Activated CD8-positive, alpha-beta memory T cell treated with anti-CD3 and anti-CD28 coated beads for 4 hours (primary cell): ENCODE data around the gene H3-3A.

Experiments
- DNase-seq, 2 donors: peaks; one replicate each; pipeline ENCODE4 v3.0.0-alpha.2; 2020; ENCODE audit warnings: low read depth in 2 of 2

H3-3A gene

DNA sequence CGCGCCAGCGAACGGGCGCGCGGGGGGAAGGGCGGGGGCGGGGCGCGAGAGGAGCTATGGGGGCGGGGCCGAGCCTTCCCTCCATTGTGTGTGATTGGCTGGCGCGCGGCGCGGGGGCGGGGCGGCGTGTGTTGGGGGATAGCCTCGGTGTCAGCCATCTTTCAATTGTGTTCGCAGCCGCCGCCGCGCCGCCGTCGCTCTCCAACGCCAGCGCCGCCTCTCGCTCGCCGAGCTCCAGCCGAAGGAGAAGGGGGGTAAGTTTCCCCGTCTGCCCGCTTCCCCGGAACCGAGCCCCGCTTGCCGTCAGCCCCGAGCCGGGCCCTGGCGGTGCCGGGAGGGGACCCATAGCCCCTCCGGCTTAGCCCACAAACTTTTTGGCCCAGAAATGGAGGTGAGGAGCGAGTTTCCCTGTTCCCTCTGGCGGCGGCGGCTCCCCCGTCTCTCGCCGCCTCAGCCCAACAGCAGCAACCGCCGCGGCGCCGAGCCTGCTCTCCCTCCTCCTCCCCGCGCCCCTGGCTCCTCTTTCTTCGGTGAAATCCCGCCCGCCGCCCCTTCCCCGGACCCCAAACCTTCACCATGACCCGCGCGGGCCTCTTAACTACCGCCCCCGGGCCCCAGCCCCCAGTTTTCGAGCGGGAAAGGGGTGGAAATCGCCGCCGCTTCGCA lies at the start of gene H3-3A:
Gene H3-3A, plus strand, starts transcription at position 159 of the 666 bp plus-strand sequence. CDS start 1,636 bp downstream, outside the sequence.
- DNase-seq, result peak; percentile 97 to 99

DNA sequence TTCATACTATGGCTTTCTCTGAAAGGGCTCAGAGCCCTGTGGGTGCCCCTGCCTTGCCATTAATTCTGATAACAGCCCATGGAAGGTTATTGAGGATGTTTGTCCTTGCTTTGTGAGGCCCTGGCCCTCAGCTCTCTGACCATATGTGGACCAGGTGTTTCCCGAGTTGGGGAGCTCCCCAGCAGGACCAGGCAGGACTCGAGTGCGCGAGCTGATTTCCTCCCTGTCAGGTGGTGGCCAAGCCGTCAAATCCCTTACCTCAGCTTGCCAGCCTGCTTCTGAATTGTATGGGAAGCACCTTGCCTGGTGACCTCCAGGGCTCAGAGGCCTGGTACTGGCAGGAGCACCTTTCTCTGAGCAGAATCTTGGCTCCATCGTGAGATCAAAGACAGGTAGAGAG lies 45.4 kb upstream of the H3-3A start:
- no peak for DNase-seq

GRCh38 chr1:226019572-226019971 lies 42.9 kb upstream of the H3-3A start:
- no peak for DNase-seq

GRCh38 chr1:226021401-226021800 lies 41.1 kb upstream of the H3-3A start:
- DNase-seq, result no peak

DNA sequence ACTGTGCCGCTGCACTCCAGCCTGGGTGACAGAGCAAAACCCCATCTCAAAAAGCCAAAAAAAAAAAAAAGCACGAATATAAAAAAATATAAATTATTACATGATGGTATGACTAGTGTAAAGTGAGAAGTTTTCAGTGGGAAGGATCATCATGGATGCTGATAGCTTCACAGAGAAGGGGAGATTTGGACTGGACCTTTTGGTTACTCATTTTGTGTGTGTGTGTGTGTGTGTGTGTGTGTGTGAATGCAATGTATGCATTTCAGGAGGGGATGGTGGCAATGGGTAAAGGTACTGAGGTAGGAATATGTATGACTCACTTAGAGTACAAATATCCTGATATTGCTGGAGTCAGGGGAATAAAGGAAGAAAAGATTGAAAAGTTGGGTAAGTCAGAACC lies 40.7 kb upstream of the H3-3A start:
- DNase-seq, result no peak

- DNase-seq, result no peak
These were observed 38.8 kb upstream of the H3-3A start for GRCh38 chr1:226023735-226024134.

- no peak for DNase-seq
These were observed 35.7 kb upstream of the H3-3A start for GRCh38 chr1:226026833-226027232.

GRCh38 chr1:226027538-226028217 lies 34.8 kb upstream of the H3-3A start:
- no peak for DNase-seq

GRCh38 chr1:226029093-226029496 lies 33.4 kb upstream of the H3-3A start:
- DNase-seq, result no peak

DNA sequence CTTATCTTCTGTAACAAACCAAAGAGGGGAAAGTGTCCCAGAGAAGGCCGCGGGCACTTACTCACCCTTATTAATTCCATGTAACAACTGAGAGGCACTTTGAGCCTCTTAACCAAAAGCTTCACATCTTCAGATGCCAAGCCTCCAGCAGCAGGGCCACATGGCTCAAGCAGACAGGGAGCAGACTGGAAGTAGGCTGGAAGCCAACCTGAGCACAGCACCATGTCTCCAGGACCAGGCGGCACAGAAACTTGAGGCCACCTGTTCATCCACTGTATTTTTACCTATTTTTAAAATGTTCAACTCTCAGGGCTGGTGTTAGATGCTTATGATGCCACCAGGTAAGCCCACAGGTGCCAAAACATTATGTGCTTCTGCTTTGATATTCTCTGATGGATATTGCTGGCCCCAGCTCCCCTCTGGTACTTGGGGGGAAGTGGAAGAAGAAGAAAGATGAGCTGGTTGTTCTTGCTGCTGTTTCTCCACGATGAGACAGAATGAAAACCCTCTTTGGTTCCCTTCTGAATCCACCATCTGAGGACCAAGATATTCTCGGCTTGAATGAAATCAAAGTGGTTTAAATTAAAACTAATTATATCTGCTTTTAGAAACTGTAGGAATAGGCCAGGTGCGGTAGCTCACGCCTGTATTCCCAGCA lies 32.8 kb upstream of the H3-3A start:
- DNase-seq, result no peak

DNA sequence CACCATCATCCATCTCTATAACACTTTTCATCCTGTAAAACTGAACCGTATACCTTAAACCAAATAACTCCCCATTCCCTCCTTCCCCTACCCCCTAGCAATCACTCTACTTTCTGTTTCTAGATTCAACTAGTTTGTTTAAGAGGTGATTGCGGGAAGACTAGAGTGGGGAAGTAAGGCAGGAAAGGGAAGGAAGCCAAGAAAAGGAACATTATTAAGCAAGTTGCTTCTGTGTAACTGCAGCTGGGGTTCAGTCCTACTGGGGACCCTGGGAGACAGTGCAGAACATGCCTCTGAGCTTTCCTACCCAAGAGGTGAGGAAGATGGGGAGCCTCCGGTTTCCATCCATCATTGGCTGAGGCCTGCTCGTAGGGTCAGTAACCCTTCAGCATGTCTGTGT lies 28.9 kb upstream of the H3-3A start:
- no peak for DNase-seq

DNA sequence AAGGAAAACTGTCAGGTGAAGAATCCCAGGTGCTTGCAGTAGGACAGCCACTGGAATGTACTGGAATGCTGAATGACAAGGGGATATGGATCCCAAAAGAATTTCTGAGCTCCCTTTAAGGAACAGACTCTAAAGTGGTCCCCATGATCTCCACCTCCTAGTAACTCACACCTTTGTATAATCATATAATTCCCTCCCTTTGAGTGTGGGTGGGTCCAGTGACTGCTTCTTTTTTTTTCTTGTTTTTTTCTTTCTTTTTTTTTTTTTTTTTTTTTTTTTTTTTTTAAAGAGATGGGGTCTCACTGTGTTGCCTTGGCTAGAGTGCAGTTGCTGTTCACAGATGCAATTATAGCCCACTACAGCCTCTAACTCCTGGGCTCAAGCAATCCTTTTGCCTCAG lies 28.5 kb upstream of the H3-3A start:
- DNase-seq, result no peak

GRCh38 chr1:226034482-226034881 lies 28.0 kb upstream of the H3-3A start:
- DNase-seq, result no peak

GRCh38 chr1:226035915-226036314 lies 26.6 kb upstream of the H3-3A start:
- DNase-seq, result no peak

DNA sequence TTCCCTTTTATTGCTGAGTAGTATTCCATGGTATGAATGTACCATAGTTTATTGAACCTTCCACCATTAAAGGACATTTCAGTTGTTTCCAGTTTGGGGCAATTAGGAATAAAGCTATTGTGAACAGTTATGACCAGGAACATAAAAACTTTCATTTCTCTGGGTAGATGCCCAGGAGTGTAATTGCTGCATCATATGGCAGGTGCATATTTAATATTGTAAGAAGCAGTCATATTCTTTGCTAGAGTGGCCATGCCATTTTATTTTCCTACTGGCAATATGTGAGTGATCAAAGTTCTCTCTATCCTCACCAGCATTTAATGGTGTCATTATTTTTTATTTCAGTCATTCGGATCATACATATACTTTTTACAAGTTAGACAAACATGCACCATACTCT lies 23.9 kb upstream of the H3-3A start:
- DNase-seq, result no peak

GRCh38 chr1:226041419-226041818 lies 21.1 kb upstream of the H3-3A start:
- DNase-seq, result no peak

DNA sequence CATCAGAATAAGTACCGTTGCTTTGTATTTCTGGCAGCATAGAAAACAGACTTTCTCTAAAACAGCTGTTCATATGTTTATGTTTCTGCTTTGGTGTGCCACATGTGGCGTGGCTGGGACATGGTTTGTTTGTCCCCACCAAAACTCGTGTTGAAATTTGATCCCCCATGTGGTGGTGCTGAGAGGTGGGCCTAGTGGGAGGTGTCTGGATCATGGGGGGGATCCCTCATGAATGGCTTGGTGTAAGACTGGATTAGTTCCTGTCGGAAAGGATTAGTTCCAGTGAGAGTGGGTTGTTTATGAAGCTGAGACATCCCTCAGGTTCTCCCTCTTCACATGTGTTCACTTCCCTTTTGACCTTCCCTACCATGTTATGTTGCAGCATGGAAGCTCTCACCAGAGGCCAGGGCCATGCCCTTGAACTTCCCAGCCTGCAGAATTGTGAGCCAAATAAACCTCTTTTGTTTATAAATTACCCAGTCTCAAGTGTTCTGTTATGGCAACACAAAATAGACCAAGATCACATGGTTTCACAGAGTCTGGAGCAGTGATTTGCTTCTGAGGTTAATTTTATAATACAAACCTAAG lies 17.9 kb upstream of the H3-3A start:
- DNase-seq, result no peak

DNA sequence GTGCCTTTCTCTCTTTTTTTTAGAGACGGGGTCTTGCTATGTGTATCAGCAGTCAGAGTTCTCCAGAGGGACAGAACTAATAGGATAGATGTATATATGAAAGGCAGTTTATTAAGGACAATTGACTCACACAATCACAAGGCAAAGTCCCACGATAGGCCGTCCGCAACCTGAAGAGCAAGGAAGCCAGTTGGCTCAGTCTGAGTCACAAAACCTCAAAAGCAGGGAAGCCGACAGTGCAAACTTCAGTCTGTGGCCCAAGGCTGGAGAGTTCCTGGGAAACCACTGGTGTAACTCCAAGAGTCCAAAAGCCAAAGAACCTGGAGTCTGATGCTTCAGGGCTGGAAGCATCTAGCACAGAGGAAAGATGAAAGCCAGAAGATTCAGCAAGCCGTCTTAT lies 16.3 kb upstream of the H3-3A start:
- no peak for DNase-seq

GRCh38 chr1:226047495-226047894 lies 15.0 kb upstream of the H3-3A start:
- no peak for DNase-seq

GRCh38 chr1:226048886-226049285 lies 13.6 kb upstream of the H3-3A start:
- no peak for DNase-seq

GRCh38 chr1:226050133-226050532 lies 12.4 kb upstream of the H3-3A start:
- DNase-seq, result no peak

- no peak for DNase-seq
These were observed 11.2 kb upstream of the H3-3A start for GRCh38 chr1:226051365-226051764.

GRCh38 chr1:226052061-226052460 lies 10.5 kb upstream of the H3-3A start:
- DNase-seq, result no peak
